Muscle layer of duodenum (tissue), 2 donors: ENCODE measurements around the gene STRBP.

Experiments used
- H3K27ac ChIP-seq: one replicate; pipeline ENCODE4 v1.7.0; 2013; ENCODE audit warnings: mild to moderate bottlenecking, low read length
- H3K27me3 ChIP-seq: one replicate; pipeline ENCODE4 v1.7.0; 2013; ENCODE audit warnings: low read depth, mild to moderate bottlenecking, control low read depth, low read length
- H3K36me3 ChIP-seq, 2 donors: one replicate each; pipeline ENCODE4 v1.7.0; 2013; ENCODE audit warnings: low read length in 2 of 2, control low read depth in 1 of 2, mild to moderate bottlenecking in 1 of 2; ENCODE audit not compliant: insufficient read depth in 2 of 2, control insufficient read depth in 1 of 2
- H3K4me1 ChIP-seq, 2 donors: one replicate each; pipeline ENCODE4 v1.7.0; 2013; ENCODE audit warnings: low read length in 2 of 2, mild to moderate bottlenecking in 2 of 2, control low read depth in 1 of 2, moderate library complexity in 1 of 2; ENCODE audit not compliant: insufficient read depth in 2 of 2, control insufficient read depth in 1 of 2
- H3K4me3 ChIP-seq, 2 donors: one replicate each; pipeline ENCODE4 v1.7.0; 2013; ENCODE audit warnings: low read length in 2 of 2, low read depth in 1 of 2, mild to moderate bottlenecking in 1 of 2
- H3K9me3 ChIP-seq, 2 donors: one replicate each; pipeline ENCODE4 v1.7.0; 2013; ENCODE audit warnings: low read length in 2 of 2, control low read depth in 1 of 2, mild to moderate bottlenecking in 1 of 2; ENCODE audit not compliant: control insufficient read depth in 1 of 2
- donor health status: healthy.

Gene STRBP

GRCh38 chr9:123093141-123093540 is 175.2 kb downstream of the STRBP start:
- H3K36me3 ChIP-seq = peaks cover 45 to 70% of the 10 kb centered on the region in 2 donors
- no peaks in the 10 kb centered on the region for H3K27me3 ChIP-seq
- H3K27ac ChIP-seq = no peak overlapping the region
- no peaks in the 10 kb centered on the region for H3K9me3 ChIP-seq
- no peak overlapping the region for H3K4me3 ChIP-seq
- no peaks in the 10 kb centered on the region for H3K4me1 ChIP-seq

GRCh38 chr9:123091459-123091858 is 176.9 kb downstream of the STRBP start:
- Histone ChIP-seq H3K36me3 (peaks cover 42 to 61% of the 10 kb centered on the region in 2 donors), H3K9me3 (no peaks in the 10 kb centered on the region), H3K4me1 (no peaks in the 10 kb centered on the region), H3K27me3 (no peaks in the 10 kb centered on the region), H3K4me3 (no peak overlapping the region), H3K27ac (no peak overlapping the region)

GRCh38 chr9:123090956-123091355 is 177.4 kb downstream of the STRBP start:
- H3K36me3 ChIP-seq = peaks cover 42 to 56% of the 10 kb centered on the region in 2 donors
- H3K4me1 ChIP-seq = no peaks in the 10 kb centered on the region
- H3K27ac ChIP-seq = no peak overlapping the region
- no peaks in the 10 kb centered on the region for H3K9me3 ChIP-seq
- H3K4me3 ChIP-seq = no peak overlapping the region
- H3K27me3 ChIP-seq = no peaks in the 10 kb centered on the region

- Histone ChIP-seq H3K9me3 (no peaks in the 10 kb centered on the region), H3K4me1 (no peaks in the 10 kb centered on the region), H3K4me3 (no peak overlapping the region), H3K27ac (no peak overlapping the region), H3K36me3 (peaks cover 45 to 54% of the 10 kb centered on the region in 2 donors), H3K27me3 (no peaks in the 10 kb centered on the region)
These were observed 178.0 kb downstream of the STRBP start for GRCh38 chr9:123090198-123090896.

- no peaks in the 10 kb centered on the region for H3K4me1 ChIP-seq
- H3K9me3 ChIP-seq = no peaks in the 10 kb centered on the region
- H3K4me3 ChIP-seq = no peak overlapping the region
- no peak overlapping the region for H3K27ac ChIP-seq
- H3K36me3 ChIP-seq = peaks cover 51 to 59% of the 10 kb centered on the region in 2 donors
- H3K27me3 ChIP-seq = no peaks in the 10 kb centered on the region
These were observed 178.6 kb downstream of the STRBP start for GRCh38 chr9:123089790-123090189.

GRCh38 chr9:123089040-123089439 is 179.3 kb downstream of the STRBP start:
- H3K27ac ChIP-seq = no peak overlapping the region
- no peaks in the 10 kb centered on the region for H3K9me3 ChIP-seq
- peaks cover 56 to 66% of the 10 kb centered on the region in 2 donors for H3K36me3 ChIP-seq
- H3K4me1 ChIP-seq = no peaks in the 10 kb centered on the region
- no peak overlapping the region for H3K4me3 ChIP-seq
- H3K27me3 ChIP-seq = no peaks in the 10 kb centered on the region

- Histone ChIP-seq H3K27me3 (no peaks in the 10 kb centered on the region), H3K27ac (no peak overlapping the region), H3K4me1 (no peaks in the 10 kb centered on the region), H3K9me3 (no peaks in the 10 kb centered on the region), H3K4me3 (no peak overlapping the region), H3K36me3 (peaks cover 57 to 64% of the 10 kb centered on the region in 2 donors)
These were observed 181.0 kb downstream of the STRBP start for GRCh38 chr9:123087359-123087888.

GRCh38 chr9:123085916-123086315 is 182.5 kb downstream of the STRBP start:
- H3K36me3 ChIP-seq = peaks cover 56 to 58% of the 10 kb centered on the region in 2 donors
- H3K4me3 ChIP-seq = no peak overlapping the region
- H3K4me1 ChIP-seq = no peaks in the 10 kb centered on the region
- no peaks in the 10 kb centered on the region for H3K27me3 ChIP-seq
- no peak overlapping the region for H3K27ac ChIP-seq
- no peaks in the 10 kb centered on the region for H3K9me3 ChIP-seq

GRCh38 chr9:123084256-123084655 is 184.1 kb downstream of the STRBP start:
- Histone ChIP-seq H3K27ac (no peak overlapping the region), H3K36me3 (peaks cover 55 to 60% of the 10 kb centered on the region in 2 donors), H3K9me3 (no peaks in the 10 kb centered on the region), H3K4me3 (no peak overlapping the region), H3K27me3 (no peaks in the 10 kb centered on the region), H3K4me1 (no peaks in the 10 kb centered on the region)

- Histone ChIP-seq H3K27me3 (no peaks in the 10 kb centered on the region), H3K9me3 (no peaks in the 10 kb centered on the region), H3K4me3 (no peak overlapping the region), H3K36me3 (peaks cover 55 to 59% of the 10 kb centered on the region in 2 donors), H3K27ac (no peak overlapping the region), H3K4me1 (no peaks in the 10 kb centered on the region)
These were observed 184.7 kb downstream of the STRBP start for GRCh38 chr9:123083680-123084079.

GRCh38 chr9:123081824-123082223 is 186.6 kb downstream of the STRBP start:
- H3K4me1 ChIP-seq = no peaks in the 10 kb centered on the region
- H3K27me3 ChIP-seq = no peaks in the 10 kb centered on the region
- peaks cover 50 to 57% of the 10 kb centered on the region in 2 donors for H3K36me3 ChIP-seq
- no peak overlapping the region for H3K4me3 ChIP-seq
- H3K9me3 ChIP-seq = no peaks in the 10 kb centered on the region
- no peak overlapping the region for H3K27ac ChIP-seq

- no peak overlapping the region for H3K4me3 ChIP-seq
- H3K36me3 ChIP-seq = peaks cover 51 to 63% of the 10 kb centered on the region in 2 donors
- no peaks in the 10 kb centered on the region for H3K9me3 ChIP-seq
- H3K4me1 ChIP-seq = no peaks in the 10 kb centered on the region
- H3K27ac ChIP-seq = no peak overlapping the region
- H3K27me3 ChIP-seq = no peaks in the 10 kb centered on the region
These were observed 187.9 kb downstream of the STRBP start for GRCh38 chr9:123080444-123080843.
